Activated T-helper 2 cell treated with anti-CD3 and anti-CD28 coated beads, Interferon-gamma antibody, Interleukin-2, Interleukin-4, amounts not matched to agents 10 μg/mL and 5 μg/mL and 100 μg/mL, durations not matched to agents 14 hours and 24 hours and 36 hours (primary cell): ENCODE measurements around the gene TMEM14B. TPM values are rescaled to one million over a fixed set of nuclear protein-coding genes. Genes with fewer than 3 reads are reported as not detected.
A peak's percentile ranks its signal among the peaks of the same experiment; 100 is the strongest.
"Not testable (repeated sequence)": the region's sequence is repeated elsewhere in the genome, so short reads cannot be mapped to it uniquely, and the experiment has no call there.

Source experiments
- DNase-seq: peaks from one replicate; pipeline ENCODE4 v3.0.0; 2021; ENCODE audit warnings: low spot score
- H3K27ac Mint-ChIP-seq: one replicate; pipeline ENCODE4 v1.8.0; 2021; ENCODE audit warnings: mixed read lengths
- H3K27me3 Mint-ChIP-seq: one replicate; pipeline ENCODE4 v1.8.0; 2021; ENCODE audit warnings: low read depth, mixed read lengths
- H3K36me3 Mint-ChIP-seq: one replicate; pipeline ENCODE4 v1.8.0; 2021; ENCODE audit warnings: low read depth, mixed read lengths
- H3K4me1 Mint-ChIP-seq: one replicate; pipeline ENCODE4 v1.8.0; 2021; ENCODE audit warnings: low read depth, mixed read lengths
- H3K4me3 Mint-ChIP-seq: one replicate; pipeline ENCODE4 v1.8.0; 2021; ENCODE audit warnings: low read depth, mild to moderate bottlenecking, moderate library complexity, mixed read lengths
- H3K9me3 Mint-ChIP-seq: one replicate; pipeline ENCODE4 v1.8.0; 2021; ENCODE audit warnings: mixed read lengths
- intact Hi-C: fragments of 100-400 bp; cut with micrococcal nuclease; formaldehyde crosslinking; loops from one replicate; pipeline ENCODE4 v1.15.1; 2023
- total RNA-seq: library from RNA; stranded (reverse); gene quantifications from 2 replicates; pipeline ENCODE4 v1.2.3, GENCODE V29; 2022

The TMEM14B gene
- total RNA-seq = 85.3 and 94.0 TPM in 2 replicates

DNA sequence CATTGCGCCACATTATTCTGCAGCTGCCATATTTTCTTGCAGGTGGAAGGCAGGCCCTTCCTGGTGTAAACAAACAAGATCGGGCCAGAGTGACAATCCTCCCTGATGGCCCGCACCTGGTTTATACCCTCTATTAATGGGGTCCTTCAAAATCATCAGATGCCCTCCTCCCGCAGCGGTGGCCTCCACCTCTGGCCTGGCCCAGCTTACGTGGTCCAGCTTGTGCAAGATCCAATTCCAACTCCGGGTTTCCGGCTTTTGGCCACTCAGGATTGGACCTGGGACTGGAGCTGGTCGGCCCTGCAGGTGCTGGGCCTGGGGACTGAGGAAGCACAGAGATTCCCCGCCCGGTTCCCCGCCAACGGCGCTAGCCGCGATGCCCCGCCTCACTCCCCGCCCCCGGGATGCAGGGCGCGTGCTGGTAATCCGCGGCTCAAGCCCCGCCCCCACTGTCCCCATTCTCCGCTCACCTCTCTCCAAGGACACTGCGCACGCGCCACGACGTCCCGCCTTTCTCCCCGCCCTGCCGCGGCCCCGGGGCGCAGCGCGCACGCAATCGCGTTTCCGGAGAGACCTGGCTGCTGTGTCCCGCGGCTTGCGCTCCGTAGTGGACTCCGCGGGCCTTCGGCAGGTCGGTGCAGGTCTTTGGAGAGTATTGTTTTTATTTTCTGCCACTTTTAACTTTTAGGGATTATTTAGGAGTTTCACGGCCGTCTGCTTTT, at the start of gene TMEM14B:
TMEM14B (plus strand) TSS at position 555 of the 722 bp plus-strand sequence. CDS start 1,441 bp downstream, outside the sequence.
- Mint-ChIP-seq H3K27ac (peak within 1 kb of the TSS; percentile 94), H3K4me1 (peaks cover 37% of the 10 kb centered on the region), H3K27me3 (no peaks in the 10 kb centered on the region)

DNA sequence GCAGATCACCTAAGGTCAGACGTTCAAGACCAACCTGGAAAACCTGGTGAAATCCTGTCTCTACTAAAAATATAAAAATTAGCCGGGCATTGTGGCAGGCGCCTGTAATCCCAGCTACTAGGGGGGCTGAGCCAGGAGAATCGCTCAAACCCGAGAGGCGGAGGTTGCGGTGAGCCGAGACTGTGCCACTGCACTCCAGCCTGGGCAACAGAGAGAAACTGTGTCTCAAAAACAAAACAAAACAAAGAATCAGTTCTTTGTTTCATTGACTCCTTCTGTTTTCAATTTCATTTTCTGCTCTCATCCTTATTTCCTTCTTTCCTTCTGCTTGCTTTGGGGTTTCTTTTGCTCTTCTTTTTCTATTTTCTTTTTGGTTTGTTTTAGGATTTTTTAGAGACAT, 33.6 kb upstream of the TMEM14B start:
- intact Hi-C loops = no loop called here
- Mint-ChIP-seq H3K27ac (no peak overlapping the region), H3K36me3 (peaks cover 22% of the 10 kb centered on the region), H3K4me1 (peaks cover 13% of the 10 kb centered on the region), H3K9me3 (peaks cover 15% of the 10 kb centered on the region), H3K27me3 (no peaks in the 10 kb centered on the region), H3K4me3 (no peak overlapping the region)
- no peak for DNase-seq

More for the DNA sequence above, at the start of gene TMEM14B:
- Mint-ChIP-seq H3K9me3 (no peaks in the 10 kb centered on the region), H3K4me3 (peak within 1 kb of the TSS; percentile 95), H3K36me3 (peaks cover 41% of the 10 kb centered on the region)
- peak; percentile 99 for DNase-seq
- intact Hi-C loops = loop anchor here (1.0 to 2.0 kb wide), 3 partner anchors 24 to 91 kb away; partner anchors contain the start of genes C6orf52, MAK, PAK1IP1 and TMEM14C

DNA sequence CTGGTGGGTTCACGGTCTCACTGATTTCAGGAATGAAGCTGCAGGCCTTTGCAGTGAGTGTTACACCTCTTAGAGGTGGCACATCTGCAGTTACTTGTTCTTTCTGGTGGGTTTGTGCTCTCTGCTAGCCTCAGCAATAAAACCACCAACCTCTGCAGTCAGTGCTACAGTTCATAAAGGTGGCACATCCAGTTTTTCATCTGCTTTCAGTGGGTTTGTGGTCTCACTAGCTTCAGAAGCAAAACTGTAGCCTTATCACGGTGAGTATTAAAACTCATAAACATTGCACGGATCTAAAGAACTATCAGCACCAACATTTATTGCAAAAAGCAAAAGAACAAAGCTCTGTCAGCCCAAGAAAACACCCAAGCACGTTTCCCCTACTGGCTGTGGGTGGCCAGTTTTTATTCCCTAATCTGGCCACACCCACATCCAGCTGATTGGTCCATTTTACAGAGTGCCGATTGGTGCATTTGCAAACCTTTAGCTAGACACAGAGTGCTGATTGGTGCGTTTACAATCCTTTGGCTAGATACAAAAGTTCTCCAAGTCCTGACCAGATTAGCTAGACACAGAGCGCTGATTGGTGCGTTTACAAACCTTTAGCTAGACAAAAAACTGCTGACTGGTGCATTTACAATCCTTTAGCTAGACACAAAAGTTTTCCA, 28.2 kb upstream of the TMEM14B start:
- intact Hi-C loops = no loop called here
- peak overlapping the region; percentile 87 for H3K4me3 Mint-ChIP-seq
- H3K27ac Mint-ChIP-seq = peak overlapping the region; percentile 88
- DNase-seq = peak; percentile 56
- no peaks in the 10 kb centered on the region for H3K27me3 Mint-ChIP-seq
- peaks cover 33% of the 10 kb centered on the region for H3K4me1 Mint-ChIP-seq
- peaks cover 25% of the 10 kb centered on the region for H3K36me3 Mint-ChIP-seq
- peaks cover 21% of the 10 kb centered on the region for H3K9me3 Mint-ChIP-seq

DNA sequence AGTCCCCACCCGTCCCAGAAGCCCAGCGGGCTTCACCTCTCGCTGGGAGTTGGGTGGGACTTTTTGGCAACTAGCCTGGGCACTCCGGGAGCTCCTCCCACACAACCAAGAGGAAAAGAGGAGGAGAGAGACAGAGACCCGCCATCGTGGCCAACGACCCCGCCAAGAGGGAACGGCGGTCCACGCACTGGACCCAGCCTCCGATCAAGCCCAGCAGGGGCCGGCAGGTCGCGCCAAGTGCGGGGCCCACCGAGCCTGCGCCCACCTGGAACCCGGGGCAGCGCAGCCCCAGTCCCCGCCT, 27.7 kb upstream of the TMEM14B start:
- H3K27ac Mint-ChIP-seq = peak overlapping the region; percentile 88
- peaks cover 21% of the 10 kb centered on the region for H3K9me3 Mint-ChIP-seq
- peaks cover 25% of the 10 kb centered on the region for H3K36me3 Mint-ChIP-seq
- H3K27me3 Mint-ChIP-seq = no peaks in the 10 kb centered on the region
- peak overlapping the region; percentile 87 for H3K4me3 Mint-ChIP-seq
- intact Hi-C loops = no loop called here
- DNase-seq = no peak
- H3K4me1 Mint-ChIP-seq = peaks cover 35% of the 10 kb centered on the region

DNA sequence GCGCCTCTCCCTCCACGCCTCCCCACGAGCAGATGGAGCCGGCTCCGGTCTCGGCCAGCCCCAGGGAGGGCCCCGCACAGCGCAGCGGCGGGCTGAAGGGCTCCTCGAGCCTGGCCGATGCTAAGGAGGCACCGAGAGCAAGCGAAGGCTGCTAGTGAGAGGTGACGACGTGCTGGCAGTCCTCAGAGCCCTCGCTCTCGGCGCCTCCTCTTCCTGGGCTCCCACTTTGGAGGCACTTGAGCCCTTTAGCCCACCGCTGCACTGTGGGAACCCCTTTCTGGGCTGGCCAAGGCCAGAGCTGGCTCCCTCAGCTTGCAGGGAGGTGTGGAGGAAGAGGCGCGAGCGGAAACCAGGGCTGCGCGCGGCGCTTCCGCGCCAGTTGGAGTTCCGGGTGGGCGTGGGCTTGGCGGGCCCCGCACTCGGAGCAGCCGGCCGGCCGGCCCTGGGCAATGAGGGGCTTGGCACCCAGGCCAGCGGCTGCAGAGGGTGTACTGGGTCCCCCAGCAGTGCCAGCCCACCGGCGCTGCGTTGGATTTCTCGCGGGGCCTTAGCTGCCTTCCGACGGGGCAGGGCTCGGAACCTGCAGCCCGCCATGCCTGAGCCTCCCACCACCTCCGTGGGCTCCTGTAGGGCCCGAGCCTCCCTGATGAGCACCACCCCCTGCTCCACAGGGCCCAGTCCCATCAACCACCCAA, 27.2 kb upstream of the TMEM14B start:
- H3K36me3 Mint-ChIP-seq = peaks cover 27% of the 10 kb centered on the region
- H3K4me1 Mint-ChIP-seq = peaks cover 37% of the 10 kb centered on the region
- intact Hi-C loops = no loop called here
- H3K9me3 Mint-ChIP-seq = peaks cover 21% of the 10 kb centered on the region
- peak overlapping the region; percentile 92 for H3K27ac Mint-ChIP-seq
- DNase-seq = peak; percentile 61
- H3K4me3 Mint-ChIP-seq = peak overlapping the region; percentile 87
- H3K27me3 Mint-ChIP-seq = no peaks in the 10 kb centered on the region

DNA sequence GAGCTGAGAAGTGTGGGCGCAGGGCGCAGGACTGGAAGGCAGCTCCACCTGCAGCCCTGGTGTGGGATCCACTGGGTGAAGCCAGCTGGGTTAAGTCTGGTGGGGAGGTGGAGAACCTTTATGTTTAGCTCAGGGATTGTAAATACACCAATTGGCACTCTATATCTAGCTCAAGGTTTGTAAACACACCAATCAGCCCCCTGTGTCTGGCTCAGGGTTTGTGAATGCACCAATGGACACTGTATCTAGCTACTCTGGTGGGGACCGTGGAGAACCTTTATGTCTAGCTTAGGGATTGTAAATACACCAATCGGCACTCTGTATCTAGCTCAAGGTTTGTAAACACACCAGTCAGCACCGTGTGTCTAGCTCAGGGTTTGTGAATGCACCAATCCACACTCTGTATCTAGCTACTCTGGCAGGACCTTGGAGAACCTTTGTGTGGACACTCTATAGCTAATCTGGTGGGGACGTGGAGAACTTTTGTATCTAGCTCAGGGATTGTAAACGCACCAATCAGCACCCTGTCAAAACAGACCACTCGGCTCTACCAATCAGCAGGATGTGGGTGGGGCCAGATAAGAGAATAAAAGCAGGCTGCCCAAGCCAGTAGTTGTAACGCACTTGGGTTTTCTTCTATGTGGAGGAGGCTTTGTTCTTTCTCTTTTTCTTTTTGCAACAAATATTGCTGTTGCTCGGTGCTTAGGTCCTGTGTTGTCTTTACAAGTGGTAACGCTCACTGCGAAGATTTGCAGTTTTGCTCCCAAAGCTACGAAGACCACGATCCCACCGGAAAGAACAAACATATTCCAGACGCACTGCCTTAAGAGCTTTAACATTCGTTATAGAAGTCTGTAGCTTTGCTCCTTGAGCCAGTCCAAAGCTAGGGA, 26.4 kb upstream of the TMEM14B start:
- Mint-ChIP-seq H3K4me3 (peak overlapping the region; percentile 87), H3K4me1 (peaks cover 37% of the 10 kb centered on the region), H3K27ac (peak overlapping the region; percentile 92), H3K36me3 (peaks cover 35% of the 10 kb centered on the region), H3K9me3 (peaks cover 21% of the 10 kb centered on the region)
- H3K27me3 Mint-ChIP-seq, intact Hi-C loops, DNase-seq: not testable (repeated sequence)

DNA sequence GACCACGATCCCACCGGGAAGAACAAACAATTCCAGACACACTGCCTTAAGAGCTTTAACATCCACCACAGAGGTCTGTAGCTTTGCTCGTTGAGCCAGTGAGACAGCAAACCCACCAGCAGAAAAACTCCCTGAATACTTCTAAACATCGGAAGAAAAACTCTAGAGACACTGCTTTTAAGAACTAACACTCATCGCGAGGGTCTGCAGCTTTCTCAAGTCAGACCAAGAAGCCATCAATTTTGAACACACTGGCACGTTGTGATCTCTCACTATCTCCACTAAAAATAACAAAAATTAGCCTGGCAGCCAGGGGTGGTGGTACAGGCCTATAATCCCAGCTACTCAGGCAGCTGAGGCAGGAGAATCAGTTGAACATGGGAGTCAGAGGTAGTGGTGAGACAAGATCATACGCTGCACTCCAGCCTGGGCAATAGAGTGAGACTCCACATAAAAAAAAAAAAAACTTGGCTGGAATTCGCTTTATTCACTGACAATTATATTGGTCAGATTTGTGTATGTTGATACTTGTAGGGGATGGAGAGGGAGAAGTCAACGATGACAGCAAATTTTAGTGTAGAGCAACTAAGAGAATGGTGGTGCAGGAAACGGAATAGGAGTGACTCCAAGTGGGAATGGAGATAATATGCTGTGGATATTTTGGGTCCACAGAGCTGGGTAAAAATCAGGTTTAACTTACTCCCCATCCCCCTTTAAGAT, 25.6 kb upstream of the TMEM14B start:
- peaks cover 36% of the 10 kb centered on the region for H3K36me3 Mint-ChIP-seq
- no peak for DNase-seq
- peaks cover 20% of the 10 kb centered on the region for H3K9me3 Mint-ChIP-seq
- H3K4me1 Mint-ChIP-seq = peaks cover 36% of the 10 kb centered on the region
- H3K27ac Mint-ChIP-seq = peak overlapping the region; percentile 92
- intact Hi-C loops = no loop called here
- H3K27me3 Mint-ChIP-seq = no peaks in the 10 kb centered on the region
- H3K4me3 Mint-ChIP-seq = peak overlapping the region; percentile 87

DNA sequence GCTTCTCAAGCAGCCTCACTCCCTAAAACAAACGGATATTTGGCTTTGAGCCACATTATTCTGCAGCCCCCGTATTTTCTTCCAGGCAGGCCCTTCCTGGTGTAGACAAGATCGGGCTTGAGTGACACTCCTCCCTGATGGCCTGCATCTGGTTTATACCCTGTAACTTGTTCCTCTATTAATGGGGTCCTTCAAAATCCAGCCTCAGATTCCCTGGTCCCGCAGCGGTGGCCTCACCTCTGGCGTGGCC, 25.1 kb upstream of the TMEM14B start:
- H3K4me1 Mint-ChIP-seq = peaks cover 35% of the 10 kb centered on the region
- H3K9me3 Mint-ChIP-seq = peaks cover 15% of the 10 kb centered on the region
- DNase-seq = no peak
- H3K27ac Mint-ChIP-seq = peak overlapping the region; percentile 92
- H3K4me3 Mint-ChIP-seq = peak overlapping the region; percentile 87
- H3K27me3 Mint-ChIP-seq = no peaks in the 10 kb centered on the region
- intact Hi-C loops = no loop called here
- peaks cover 34% of the 10 kb centered on the region for H3K36me3 Mint-ChIP-seq

DNA sequence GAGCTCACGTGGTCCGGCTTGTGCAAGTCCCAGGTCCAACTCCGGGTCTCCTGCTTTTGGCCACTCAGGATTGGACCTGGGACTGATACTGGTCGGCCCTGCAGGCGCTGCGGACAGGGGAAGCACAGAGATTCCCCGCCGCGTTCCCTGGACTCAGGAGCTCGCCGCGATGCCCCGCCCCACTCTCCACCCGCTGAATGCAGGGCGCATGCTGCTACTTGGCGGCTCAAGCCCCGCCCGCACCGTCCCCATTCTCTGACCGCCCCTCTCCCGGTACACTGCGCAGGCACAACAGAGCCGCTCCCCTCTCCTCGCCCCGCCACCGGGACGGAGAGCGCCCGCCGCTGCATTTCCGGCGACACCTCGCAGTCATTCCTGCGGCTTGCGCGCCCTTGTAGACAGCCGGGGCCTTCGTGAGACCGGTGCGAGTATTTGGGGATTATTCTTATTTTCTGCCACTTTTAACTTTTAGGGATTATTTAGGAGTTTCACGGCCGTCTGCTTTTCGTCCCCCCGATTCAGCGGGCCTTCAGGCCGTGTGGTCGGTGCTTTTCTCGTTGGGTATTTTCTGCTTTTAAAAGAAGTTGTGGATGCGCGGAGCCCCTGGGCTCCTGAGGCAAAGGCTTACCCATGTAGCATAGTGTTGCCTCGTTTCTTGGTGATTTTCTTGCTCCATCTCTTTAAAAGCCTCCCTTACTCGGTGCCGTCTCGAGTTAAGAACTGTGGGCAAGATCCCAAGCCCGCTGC, 24.6 kb upstream of the TMEM14B start, which contains the start of gene TMEM14C:
TMEM14C (plus strand) TSS at position 251 of the 747 bp plus-strand sequence. CDS start 1,544 bp downstream, outside the sequence.
- Mint-ChIP-seq H3K4me1 (peaks cover 38% of the 10 kb centered on the region), H3K4me3 (peak within 1 kb of the TSS; percentile 87), H3K27ac (peak within 1 kb of the TSS; percentile 92), H3K9me3 (peaks cover 11% of the 10 kb centered on the region), H3K36me3 (peaks cover 35% of the 10 kb centered on the region), H3K27me3 (no peaks in the 10 kb centered on the region)
- peak; percentile 88 for DNase-seq
- intact Hi-C loops = loop anchor here (1.0 kb wide), 3 partner anchors 24 to 115 kb away; partner anchors contain the start of genes C6orf52, MAK, PAK1IP1 and TMEM14B

DNA sequence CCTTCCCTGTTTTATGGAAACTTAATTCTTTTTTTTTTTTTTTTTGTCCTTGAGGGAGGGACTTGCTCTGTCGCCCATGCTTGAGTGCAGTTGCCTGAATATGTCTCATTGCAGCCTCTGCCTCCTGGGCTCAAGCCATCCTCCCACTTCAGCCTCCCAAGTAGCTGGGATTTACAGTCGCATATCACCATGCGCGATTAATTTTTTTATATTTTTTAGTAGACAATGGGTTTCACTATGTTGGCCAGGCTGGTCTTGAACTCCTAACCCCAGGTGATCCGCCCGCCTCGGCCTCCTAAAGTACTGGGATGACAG, 24.1 kb upstream of the TMEM14B start:
- Mint-ChIP-seq H3K4me3 (peak overlapping the region; percentile 87), H3K36me3 (peaks cover 37% of the 10 kb centered on the region), H3K4me1 (peaks cover 39% of the 10 kb centered on the region), H3K9me3 (peaks cover 9% of the 10 kb centered on the region), H3K27me3 (no peaks in the 10 kb centered on the region), H3K27ac (peak overlapping the region; percentile 92)
- no peak for DNase-seq
- intact Hi-C loops = loop anchor here (1.0 kb wide), 3 partner anchors 24 to 115 kb away; partner anchors contain the start of genes C6orf52, MAK, PAK1IP1 and TMEM14B

DNA sequence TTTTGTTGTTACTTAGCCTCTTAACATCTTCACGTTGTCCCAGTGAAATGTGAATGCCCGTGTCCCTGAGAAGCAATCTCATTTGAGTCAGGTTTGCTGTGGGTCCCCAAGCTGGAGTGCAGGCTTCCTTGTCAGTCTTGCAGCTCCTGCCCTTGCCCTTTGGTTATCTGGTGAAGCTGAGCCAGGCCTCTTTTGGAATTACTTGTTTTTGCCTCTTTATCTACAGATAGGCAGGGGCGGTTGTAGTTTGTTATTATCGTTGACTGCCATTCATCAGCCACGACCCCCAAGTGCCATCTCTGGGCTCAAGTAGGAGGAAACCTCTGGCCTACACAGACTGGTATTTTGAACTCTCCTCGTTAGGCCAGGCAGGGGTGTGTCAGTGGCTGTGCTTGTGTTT, 22.6 kb upstream of the TMEM14B start:
- Mint-ChIP-seq H3K4me1 (peaks cover 35% of the 10 kb centered on the region), H3K27me3 (no peaks in the 10 kb centered on the region), H3K9me3 (no peaks in the 10 kb centered on the region), H3K27ac (peak overlapping the region; percentile 57), H3K36me3 (peaks cover 36% of the 10 kb centered on the region), H3K4me3 (peak overlapping the region; percentile 42)
- no peak for DNase-seq
- intact Hi-C loops = no loop called here
